BE2C (cell line): ENCODE results near the gene TEPSIN.

Experiments used
- DNase-seq: peaks from one replicate; pipeline ENCODE4 v3.0.0-alpha.2; 2020
- H3K27me3 ChIP-seq: fragments of 250-450 bp; sonication (Bioruptor Pico); 2 replicates; pipeline ENCODE4 v1.5.1; 2020; ENCODE audit warnings: mild to moderate bottlenecking
- H3K36me3 ChIP-seq: fragments of 250-450 bp; sonication (Bioruptor Pico); 2 replicates; pipeline ENCODE4 v1.5.1; 2020; ENCODE audit warnings: mild to moderate bottlenecking
- H3K4me1 ChIP-seq: fragments of 250-450 bp; sonication (Bioruptor Pico); 2 replicates; pipeline ENCODE4 v1.5.1; 2020
- H3K4me3 ChIP-seq: 2 replicates; pipeline ENCODE4 v1.5.1; 2011; ENCODE audit warnings: low read depth, low read length
- H3K9me3 ChIP-seq: fragments of 250-450 bp; sonication (Bioruptor Pico); 2 replicates; pipeline ENCODE4 v1.5.1; 2020
- TF ChIP-seq, protein P1 (sequence below): IDR thresholded peaks from 2 replicates; pipeline ENCODE4 v1.5.1; 2012; ENCODE audit warnings: mild to moderate bottlenecking, low read depth, low read length

Gene TEPSIN

DNA sequence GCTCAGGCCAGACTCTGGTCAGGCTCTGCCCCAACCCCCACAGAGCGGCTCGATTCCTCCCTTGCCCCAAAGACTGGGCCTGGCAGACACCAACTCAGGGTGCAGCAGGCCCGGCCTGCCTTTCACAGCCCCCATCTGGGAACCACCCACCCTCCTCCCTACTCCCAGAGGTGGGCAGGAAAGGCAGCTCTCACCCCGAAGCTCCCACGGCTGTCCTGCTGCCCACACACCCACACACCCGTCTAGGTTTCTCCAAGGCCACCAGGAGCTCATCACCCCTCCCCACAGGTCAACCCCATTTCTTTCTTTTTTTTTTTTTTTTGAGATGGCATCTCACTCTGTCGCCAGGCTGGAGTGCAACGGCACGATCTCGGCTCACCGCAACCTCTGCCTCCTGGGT is 19.9 kb downstream of the TEPSIN start:
- DNase-seq: no peak
- Histone ChIP-seq H3K27me3 (no peaks in the 10 kb centered on the region), H3K4me3 (no peak overlapping the region), H3K9me3 (no peaks in the 10 kb centered on the region), H3K36me3 (peaks cover 5% of the 10 kb centered on the region), H3K4me1 (no peaks in the 10 kb centered on the region)
- TF ChIP-seq, protein P1, sequence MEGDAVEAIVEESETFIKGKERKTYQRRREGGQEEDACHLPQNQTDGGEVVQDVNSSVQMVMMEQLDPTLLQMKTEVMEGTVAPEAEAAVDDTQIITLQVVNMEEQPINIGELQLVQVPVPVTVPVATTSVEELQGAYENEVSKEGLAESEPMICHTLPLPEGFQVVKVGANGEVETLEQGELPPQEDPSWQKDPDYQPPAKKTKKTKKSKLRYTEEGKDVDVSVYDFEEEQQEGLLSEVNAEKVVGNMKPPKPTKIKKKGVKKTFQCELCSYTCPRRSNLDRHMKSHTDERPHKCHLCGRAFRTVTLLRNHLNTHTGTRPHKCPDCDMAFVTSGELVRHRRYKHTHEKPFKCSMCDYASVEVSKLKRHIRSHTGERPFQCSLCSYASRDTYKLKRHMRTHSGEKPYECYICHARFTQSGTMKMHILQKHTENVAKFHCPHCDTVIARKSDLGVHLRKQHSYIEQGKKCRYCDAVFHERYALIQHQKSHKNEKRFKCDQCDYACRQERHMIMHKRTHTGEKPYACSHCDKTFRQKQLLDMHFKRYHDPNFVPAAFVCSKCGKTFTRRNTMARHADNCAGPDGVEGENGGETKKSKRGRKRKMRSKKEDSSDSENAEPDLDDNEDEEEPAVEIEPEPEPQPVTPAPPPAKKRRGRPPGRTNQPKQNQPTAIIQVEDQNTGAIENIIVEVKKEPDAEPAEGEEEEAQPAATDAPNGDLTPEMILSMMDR: no peak

DNA sequence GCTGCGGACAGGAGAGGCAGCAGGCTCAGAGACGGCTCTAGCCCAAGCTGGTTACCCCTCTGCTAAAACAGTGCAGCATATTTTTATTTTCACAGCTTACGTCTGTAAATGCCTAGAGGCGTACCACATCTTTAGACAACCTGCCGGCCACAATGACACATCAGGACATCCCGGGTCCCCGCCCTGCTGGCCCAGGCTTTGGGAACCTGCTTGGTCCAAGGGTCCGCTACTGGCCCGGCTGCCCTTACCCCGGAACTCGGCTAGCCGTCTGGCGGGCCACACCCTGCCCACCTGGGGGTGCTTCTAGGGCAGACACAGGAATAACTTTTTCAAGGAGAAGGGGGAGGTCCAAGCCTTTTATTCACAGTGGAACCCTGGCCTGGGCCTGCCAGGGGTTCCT is 20.4 kb downstream of the TEPSIN start:
- peaks cover 5% of the 10 kb centered on the region for H3K36me3 ChIP-seq

DNA sequence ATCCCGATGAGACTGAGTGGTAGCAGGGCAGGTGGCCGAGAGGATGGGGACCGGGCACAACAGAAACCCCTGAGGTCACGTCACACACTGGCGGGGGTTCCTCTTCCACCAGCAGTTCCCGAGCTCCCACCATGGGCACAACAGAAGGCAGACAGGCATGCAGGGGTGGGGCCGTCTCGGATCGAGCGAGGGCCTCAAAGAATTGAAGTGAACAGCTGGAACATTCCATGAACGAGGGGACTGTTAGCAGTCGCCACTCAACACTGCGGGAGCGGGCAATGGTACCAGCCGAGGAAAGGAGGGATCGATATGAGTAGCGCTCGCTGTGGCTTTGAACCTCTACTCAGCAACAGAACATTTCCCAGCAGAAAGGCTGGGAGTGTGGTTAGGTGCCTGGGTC is 21.4 kb downstream of the TEPSIN start:
- no peak overlapping the region for H3K4me3 ChIP-seq
- H3K9me3 ChIP-seq: no peaks in the 10 kb centered on the region
- no peaks in the 10 kb centered on the region for H3K4me1 ChIP-seq
- DNase-seq: no peak
- TF ChIP-seq, protein P1: no peak
- peaks cover 5% of the 10 kb centered on the region for H3K36me3 ChIP-seq
- no peaks in the 10 kb centered on the region for H3K27me3 ChIP-seq

More for the DNA sequence above, 20.4 kb downstream of the TEPSIN start:
- no peak for DNase-seq
- Histone ChIP-seq H3K27me3 (no peaks in the 10 kb centered on the region), H3K9me3 (no peaks in the 10 kb centered on the region), H3K4me3 (no peak overlapping the region), H3K4me1 (no peaks in the 10 kb centered on the region)
- TF ChIP-seq, protein P1: no peak

DNA sequence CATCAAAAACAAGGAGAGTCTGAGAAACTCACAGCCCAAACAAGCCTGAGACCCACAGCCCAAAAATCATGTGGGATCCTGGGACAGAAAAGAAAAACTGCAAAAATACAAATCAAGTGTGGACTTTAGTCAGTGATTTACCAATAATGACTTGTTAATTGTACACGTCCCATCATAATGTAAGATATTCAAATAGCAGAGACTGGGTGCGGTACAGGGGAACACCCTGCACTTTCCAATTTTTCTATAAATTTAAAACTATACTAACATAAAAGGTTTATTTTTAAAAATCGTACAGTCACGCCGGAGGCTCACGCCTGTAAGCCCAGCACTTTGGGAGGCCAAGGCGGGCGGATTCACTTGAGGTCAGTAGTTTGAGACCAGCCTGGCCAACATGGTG is 24.9 kb downstream of the TEPSIN start:
- H3K9me3 ChIP-seq: no peaks in the 10 kb centered on the region
- DNase-seq: no peak
- H3K4me1 ChIP-seq: no peaks in the 10 kb centered on the region
- no peak overlapping the region for H3K4me3 ChIP-seq
- H3K36me3 ChIP-seq: no peaks in the 10 kb centered on the region; the same call in 1 of the 2 replicates
- TF ChIP-seq, protein P1: no peak
- H3K27me3 ChIP-seq: no peaks in the 10 kb centered on the region

DNA sequence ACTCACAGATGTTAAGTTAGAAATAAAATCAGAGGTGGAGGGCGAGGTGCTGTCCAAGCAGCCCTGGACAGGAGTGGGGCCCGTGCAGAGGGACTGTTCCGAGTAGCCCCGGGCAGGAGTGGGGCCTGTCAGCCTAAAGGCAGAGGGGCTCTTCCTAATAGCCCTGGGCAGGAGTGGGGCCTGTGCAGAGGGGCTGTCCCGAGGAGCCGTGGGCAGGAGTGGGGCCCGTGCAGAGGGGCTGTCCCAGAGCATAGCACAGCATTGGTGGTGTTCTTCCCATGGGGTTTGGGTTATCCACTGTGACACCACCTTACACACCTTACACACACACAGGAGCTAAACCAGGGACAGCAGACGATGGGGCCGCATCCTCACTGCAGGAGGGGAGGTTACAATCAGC is 26.5 kb downstream of the TEPSIN start:
- TF ChIP-seq, protein P1: no peak
- DNase-seq: no peak

DNA sequence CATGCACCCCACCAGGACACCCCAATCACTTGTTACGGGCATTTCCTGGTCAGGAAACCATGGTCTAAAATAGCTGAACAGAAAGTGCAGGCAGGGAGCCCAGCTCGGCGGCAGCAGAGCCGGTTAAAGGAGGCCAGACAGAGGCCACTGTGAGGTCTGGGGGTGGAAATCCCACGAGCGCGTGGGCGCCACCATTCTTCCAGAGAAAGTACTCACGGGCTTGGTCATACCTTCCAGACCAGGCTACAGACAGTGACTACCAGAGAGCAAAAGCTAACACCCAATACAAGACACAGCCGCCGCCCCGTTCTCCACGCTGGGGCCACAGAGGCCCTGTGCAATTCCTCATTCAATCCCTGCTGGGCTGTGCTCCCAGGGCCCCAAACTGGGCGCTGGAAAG is 28.0 kb downstream of the TEPSIN start:
- H3K4me1 ChIP-seq: no peaks in the 10 kb centered on the region
- no peak overlapping the region for H3K4me3 ChIP-seq
- no peak for DNase-seq
- H3K27me3 ChIP-seq: no peaks in the 10 kb centered on the region
- TF ChIP-seq, protein P1: no peak
- peaks cover 3% of the 10 kb centered on the region for H3K36me3 ChIP-seq
- H3K9me3 ChIP-seq: no peaks in the 10 kb centered on the region

More for the DNA sequence above, 26.5 kb downstream of the TEPSIN start:
- peaks cover 3% of the 10 kb centered on the region for H3K36me3 ChIP-seq
- H3K27me3 ChIP-seq: no peaks in the 10 kb centered on the region
- no peak overlapping the region for H3K4me3 ChIP-seq
- H3K9me3 ChIP-seq: no peaks in the 10 kb centered on the region
- no peaks in the 10 kb centered on the region for H3K4me1 ChIP-seq
